HG03280 (cell line): ENCODE data around the gene ROBO4.
A peak's percentile ranks its signal among the peaks of the same experiment; 100 is the strongest.

Experiments used
- ATAC-seq: cut with Tn5 transposase; IDR thresholded peaks from one replicate; pipeline ENCODE4 v1.9.1; 2021; ENCODE audit warnings: mild to moderate bottlenecking, moderate library complexity; ENCODE audit not compliant: unreplicated experiment

ROBO4 gene

DNA sequence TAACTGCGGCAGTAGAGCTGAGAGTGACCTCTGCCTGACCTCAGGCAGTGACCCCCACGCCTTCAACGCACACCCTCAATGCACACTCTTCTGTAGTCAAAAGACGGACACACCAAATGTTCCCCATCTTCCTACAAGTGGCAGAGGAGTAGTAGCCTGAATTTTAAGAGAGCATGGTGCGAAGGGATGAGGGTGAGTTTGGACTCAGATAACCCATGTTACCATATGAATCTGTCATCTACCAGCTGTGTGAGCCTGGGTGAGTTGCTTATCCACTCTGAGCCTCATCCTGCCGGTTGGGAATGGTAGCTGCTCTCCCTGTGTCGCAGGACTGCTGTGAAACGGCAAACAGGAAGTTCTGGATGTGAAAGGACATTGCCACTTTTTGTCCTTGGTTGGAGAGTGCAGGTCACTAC lies 53.0 kb downstream of the ROBO4 start:
- ATAC-seq = no peak

DNA sequence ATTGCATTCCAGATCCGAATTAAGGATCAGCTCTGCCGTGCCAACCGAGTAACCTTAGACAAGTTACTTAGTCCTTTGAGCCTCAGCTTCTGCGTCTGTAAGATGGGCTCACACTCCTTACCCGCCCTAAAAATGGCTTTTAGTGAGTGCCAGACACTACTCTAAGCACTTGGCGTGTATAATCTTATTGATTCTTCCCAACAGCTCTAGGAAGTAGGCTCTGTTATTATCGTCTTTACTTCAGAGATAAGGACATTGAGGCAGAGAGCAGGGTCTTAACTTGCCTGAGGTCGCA lies 54.1 kb downstream of the ROBO4 start:
- no peak for ATAC-seq

DNA sequence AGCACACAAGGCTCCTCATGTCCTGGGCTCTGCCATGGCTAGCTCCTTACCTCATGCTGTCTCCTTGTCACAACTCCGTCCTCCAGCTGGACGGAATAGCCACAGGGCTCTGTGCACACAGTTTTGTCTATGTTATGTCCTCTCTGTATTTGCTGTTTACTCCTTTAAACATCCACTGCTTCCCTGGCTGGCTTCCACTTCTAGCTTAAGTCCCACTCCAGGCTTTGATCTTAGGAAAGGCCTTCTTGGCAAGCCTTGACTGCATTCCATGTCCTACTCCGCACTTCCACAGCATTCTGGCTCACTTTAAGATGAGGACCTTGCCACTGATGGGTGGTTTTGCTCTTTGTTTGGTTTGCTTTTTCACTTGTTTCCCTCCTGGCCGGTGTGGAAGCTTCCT lies 55.4 kb downstream of the ROBO4 start:
- no peak for ATAC-seq

DNA sequence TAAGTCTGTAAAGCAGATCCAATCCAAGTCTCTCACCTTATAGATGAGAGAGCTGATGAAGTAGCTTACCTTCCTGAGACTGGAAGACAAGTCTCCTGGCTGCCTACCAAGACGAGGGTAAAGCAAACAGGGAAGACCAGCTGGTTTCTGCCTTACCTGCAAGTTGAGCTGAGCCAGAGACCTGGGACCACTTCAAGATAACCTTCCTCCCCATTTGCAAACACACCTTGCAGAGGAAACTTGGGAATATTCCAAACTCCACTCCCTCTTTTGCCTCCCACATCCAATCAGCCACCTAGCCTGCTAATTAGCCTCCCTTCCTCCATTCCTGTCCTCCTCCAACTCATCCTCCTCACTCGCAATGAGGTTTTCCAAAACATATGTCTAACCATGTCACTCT lies 55.8 kb downstream of the ROBO4 start:
- ATAC-seq = no peak

DNA sequence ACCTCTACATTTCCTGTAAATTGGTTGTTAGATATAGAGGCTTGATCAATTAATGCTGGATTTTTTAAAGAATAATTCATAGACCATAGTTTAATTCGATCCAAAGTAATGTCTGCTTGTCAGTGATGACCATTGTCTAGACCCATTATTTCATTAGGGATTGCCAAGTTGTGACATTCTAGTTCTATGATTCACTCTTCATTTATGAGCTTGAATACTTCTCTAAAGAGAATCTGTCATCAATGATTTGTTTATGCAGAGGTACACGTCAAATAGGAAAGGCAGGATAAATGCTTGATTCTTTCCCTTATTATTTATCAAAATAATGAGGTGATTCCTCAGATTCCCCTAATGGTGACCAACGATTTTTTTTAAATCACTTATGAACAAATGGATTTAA lies 56.5 kb downstream of the ROBO4 start:
- ATAC-seq = no peak

DNA sequence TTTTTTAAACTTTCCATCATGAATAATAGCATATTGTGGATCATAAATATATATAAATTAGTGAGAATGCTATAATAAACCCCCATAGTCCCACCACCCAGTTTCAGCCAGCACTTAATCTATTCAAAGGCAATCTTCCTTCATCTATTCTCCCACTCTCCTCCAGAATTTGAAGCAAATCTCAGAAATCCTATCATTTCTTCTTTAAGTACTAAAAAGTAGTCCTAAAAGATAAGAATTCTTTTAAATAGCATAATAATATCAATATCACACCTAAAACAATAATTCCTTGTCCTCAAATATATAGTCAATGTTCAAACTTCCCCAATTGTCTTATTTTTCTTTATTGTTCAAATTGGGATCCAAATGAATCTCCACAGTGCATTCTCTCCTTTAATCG lies 57.0 kb downstream of the ROBO4 start:
- no peak for ATAC-seq

DNA sequence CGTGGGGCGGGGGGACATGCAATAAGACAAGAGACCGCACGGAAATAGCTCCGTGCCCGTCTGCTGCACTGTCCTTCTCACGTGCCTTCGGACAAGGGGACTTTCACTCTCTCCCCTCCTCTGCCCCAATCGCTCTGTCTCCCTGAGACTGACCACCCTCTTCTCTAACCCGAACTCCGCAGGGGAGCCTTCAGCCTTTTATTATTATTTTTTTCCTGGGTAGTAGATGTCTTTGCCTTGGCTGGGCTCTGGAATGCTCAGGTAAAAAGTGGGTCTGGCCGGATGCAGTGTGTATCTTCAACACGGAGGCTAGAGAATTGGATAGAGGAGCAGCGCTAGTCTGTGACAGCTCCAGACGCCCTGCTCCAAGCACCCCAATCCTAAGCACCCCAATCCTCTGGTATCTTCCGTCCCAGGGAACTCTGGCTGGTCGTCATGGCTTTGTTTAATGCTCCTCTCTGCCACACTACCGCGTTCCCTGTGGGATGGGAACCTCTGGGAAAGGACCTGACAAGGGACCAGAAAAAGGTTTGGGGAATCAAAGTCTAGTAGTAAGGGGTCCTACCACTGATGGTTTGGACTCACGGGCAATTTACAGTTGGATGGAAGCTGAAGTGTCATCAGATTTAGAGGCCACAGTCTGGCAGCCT lies 57.6 kb downstream of the ROBO4 start:
- no peak for ATAC-seq

DNA sequence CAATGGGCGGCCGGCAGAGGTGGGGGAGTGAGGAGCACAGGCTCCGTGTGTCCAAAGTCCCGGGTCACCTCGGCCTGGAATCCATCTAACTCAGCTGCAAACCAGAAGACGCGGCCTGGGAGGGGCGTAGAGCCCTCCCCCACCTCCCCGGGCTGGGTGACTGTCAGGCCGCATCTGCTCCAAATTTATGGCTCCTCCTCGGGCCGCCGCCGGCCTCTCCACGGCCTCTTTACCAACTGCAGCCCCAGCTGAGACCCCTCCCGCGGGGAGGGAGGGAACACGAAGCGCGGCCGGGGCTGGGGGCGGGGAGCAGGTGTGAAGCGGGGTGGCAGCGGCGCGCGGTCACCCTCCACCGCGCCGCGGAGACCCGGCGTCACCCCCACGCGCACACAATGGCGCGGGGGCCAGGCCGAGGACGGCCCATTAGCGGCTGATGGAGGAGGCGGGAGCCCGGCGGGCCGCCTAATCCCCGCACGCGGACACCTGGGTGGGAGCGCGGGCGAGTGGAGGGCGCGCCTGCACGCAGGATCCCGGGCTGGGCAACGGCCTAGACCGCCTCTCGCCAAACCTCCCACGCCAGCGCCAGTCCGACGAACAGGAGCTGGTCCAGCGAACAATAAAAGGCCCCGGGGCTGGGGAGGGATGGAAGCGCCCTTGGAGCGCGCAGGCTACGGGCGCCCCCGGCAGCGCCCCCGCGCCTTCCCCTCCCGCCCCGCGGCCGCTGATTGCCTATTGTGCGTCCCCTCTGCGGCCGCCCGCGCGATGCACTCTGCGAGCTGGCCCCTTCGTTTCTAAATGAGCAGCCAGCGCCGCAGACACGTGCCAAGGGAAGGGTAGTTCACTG lies 58.3 kb downstream of the ROBO4 start:
- ATAC-seq = no peak

DNA sequence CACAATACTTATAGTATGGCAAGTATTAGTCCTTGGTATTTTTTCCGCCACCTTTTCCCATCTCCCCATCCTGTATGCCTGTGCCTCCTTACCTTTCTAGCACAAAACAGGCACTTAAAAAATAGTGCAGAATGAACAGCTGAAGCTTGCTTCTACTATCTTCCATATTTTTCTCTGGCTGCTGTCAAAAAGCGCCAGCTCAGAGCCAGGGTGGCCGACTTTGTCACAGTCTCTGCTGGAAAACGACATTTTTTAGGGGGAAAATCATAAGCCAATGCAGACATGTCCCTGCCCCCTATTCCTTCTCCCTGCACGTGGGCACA lies 58.9 kb downstream of the ROBO4 start:
- no peak for ATAC-seq

DNA sequence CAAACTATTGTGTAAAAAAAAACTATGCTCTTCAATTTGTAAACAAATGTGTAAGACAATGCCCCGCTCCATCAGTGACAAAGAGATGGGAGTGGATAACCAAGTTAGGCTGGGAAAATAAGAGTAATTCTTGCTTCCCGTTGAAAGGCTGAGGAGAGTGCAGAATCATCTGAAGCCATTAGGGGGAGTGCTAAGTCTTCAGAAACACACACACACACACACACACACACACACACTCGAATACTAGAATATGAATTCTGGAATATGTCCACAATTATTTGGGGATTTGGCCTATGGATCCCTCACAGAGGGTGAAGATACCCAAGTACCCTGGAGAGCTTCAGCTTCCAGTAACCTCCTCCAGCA lies 60.2 kb downstream of the ROBO4 start:
- peak; percentile 36 for ATAC-seq

DNA sequence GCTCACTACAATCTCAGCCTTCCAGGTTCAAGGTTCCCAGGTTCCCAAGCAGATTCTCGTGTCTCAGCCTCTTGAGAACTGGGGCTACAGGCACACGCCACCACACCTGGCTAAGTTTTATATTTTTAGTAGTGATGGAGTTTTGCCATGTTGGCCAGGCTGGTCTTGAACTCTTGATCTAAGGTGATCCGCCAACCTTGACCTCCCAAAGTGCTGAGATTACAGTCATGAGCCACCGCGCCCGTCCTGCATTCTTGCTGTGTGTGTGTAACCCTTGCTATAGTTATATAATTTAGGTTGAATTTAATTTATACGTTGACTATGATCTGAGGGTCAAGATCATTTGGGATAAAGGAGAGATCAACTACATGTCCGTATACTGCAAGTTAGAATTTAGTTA lies 61.7 kb downstream of the ROBO4 start:
- ATAC-seq = no peak

DNA sequence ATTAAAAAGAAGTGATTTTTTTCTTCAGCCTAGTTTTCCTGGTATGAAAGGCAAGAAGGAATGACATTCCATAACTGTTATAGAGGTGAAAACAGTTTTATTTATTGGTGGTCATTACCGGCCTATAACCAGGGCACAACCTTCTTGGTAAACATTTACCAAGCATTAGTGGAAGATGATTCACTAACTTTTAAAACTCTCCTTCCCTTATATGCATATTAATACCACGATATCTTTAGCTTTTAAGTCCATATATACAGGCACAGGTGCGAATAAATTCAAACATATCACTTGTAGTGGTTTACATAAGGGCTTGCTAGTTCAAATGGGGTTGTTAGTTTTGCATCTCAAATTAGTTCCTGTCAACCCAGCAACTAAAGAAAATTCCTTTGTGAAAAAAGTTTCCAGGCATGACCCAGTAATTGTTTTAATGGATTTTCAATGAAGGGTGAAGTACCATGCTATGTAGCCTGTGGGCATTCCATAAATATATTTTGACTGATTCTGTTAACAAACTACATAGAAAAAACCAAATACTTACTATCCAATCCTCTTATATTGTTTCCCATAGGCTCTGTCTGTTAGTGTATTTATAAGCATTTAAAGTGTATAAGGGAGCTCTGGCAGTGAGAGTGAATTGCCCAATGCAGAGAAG lies 63.0 kb downstream of the ROBO4 start:
- ATAC-seq = no peak
